H9 (cell line): ENCODE measurements around the gene KCNIP4. TPM values are rescaled to one million over a fixed set of nuclear protein-coding genes. Genes with fewer than 3 reads are reported as not detected.

Experiments used
- DNase-seq: peaks from one replicate; pipeline ENCODE4 v3.0.0-alpha.2; 2017
- H2AFZ ChIP-seq: one replicate; pipeline ENCODE4 v1.6.1; 2013; ENCODE audit warnings: mild to moderate bottlenecking, low read length, control low read depth, moderate library complexity
- H2AK5ac ChIP-seq: 2 replicates; pipeline ENCODE4 v1.6.1; 2013; ENCODE audit warnings: low read length, control low read depth, mixed read lengths; ENCODE audit not compliant: insufficient read length
- H2BK120ac ChIP-seq: one replicate; pipeline ENCODE4 v1.6.1; 2013; ENCODE audit warnings: low read depth, mild to moderate bottlenecking, low read length, control low read depth, inconsistent platforms; ENCODE audit not compliant: poor library complexity, severe bottlenecking
- H2BK12ac ChIP-seq: 2 replicates; pipeline ENCODE4 v1.6.1; 2013; ENCODE audit warnings: low read length, control low read depth, mixed read lengths, low read depth; ENCODE audit not compliant: insufficient read length
- H2BK15ac ChIP-seq: 2 replicates; pipeline ENCODE4 v1.6.1; 2013; ENCODE audit warnings: low read depth, low read length, control low read depth
- H2BK20ac ChIP-seq: one replicate; pipeline ENCODE4 v1.6.1; 2013; ENCODE audit warnings: low read depth, mild to moderate bottlenecking, low read length, control low read depth, inconsistent platforms; ENCODE audit not compliant: poor library complexity, severe bottlenecking
- H2BK5ac ChIP-seq: 2 replicates; pipeline ENCODE4 v1.6.1; 2013; ENCODE audit warnings: low read length, control low read depth, mixed read lengths; ENCODE audit not compliant: insufficient read length
- H3K14ac ChIP-seq: 2 replicates; pipeline ENCODE4 v1.6.1; 2013; ENCODE audit warnings: low read length, control low read depth; ENCODE audit not compliant: insufficient read depth
- H3K18ac ChIP-seq: 2 replicates; pipeline ENCODE4 v1.6.1; 2013; ENCODE audit warnings: low read depth, mild to moderate bottlenecking, mixed read lengths, low read length, control low read depth; ENCODE audit not compliant: insufficient read length
- H3K23ac ChIP-seq: 2 replicates; pipeline ENCODE4 v1.6.1; 2013; ENCODE audit warnings: low read length, control low read depth, mixed read lengths, low read depth; ENCODE audit not compliant: insufficient read length
- H3K23me2 ChIP-seq: 2 replicates; pipeline ENCODE4 v1.6.1; 2013; ENCODE audit warnings: low read depth, mild to moderate bottlenecking, mixed read lengths, low read length, control low read depth; ENCODE audit not compliant: insufficient read length, poor library complexity, severe bottlenecking
- H3K27ac ChIP-seq: 2 replicates; pipeline ENCODE4 v1.5.1; 2013; ENCODE audit warnings: low read length, control low read depth, mixed read lengths, low read depth; ENCODE audit not compliant: insufficient read length
- H3K27me3 ChIP-seq: 2 replicates; pipeline ENCODE4 v1.6.1; 2013; ENCODE audit warnings: low read length, control low read depth, inconsistent platforms; ENCODE audit not compliant: insufficient read depth
- H3K4ac ChIP-seq: 2 replicates; pipeline ENCODE4 v1.6.1; 2013; ENCODE audit warnings: low read depth, mild to moderate bottlenecking, control low read depth, inconsistent platforms, low read length, moderate library complexity
- H3K4me1 ChIP-seq: 2 replicates; pipeline ENCODE4 v1.6.1; 2013; ENCODE audit warnings: low read length, control low read depth, inconsistent platforms; ENCODE audit not compliant: insufficient read depth
- H3K4me2 ChIP-seq: 2 replicates; pipeline ENCODE4 v1.6.1; 2013; ENCODE audit warnings: low read length, control low read depth, mixed read lengths; ENCODE audit not compliant: insufficient read length, insufficient read depth
- H3K56ac ChIP-seq: 2 replicates; pipeline ENCODE4 v1.6.1; 2013; ENCODE audit warnings: low read depth, mild to moderate bottlenecking, mixed read lengths, low read length, control low read depth; ENCODE audit not compliant: insufficient read length
- H3K79me1 ChIP-seq: 2 replicates; pipeline ENCODE4 v1.6.1; 2013; ENCODE audit warnings: low read depth, mild to moderate bottlenecking, moderate library complexity, low read length, control low read depth, inconsistent platforms; ENCODE audit not compliant: insufficient read depth, poor library complexity, severe bottlenecking
- H3K79me2 ChIP-seq: 2 replicates; pipeline ENCODE4 v1.6.1; 2013; ENCODE audit warnings: low read length, control low read depth, inconsistent platforms; ENCODE audit not compliant: insufficient read depth
- H3K9ac ChIP-seq: 2 replicates; pipeline ENCODE4 v1.6.1; 2013; ENCODE audit warnings: low read length, control low read depth, mixed read lengths; ENCODE audit not compliant: insufficient read length; ENCODE audit errors: extremely low read depth
- H3K9me3 ChIP-seq: one replicate; pipeline ENCODE4 v1.6.1; 2013; ENCODE audit warnings: low read depth, low read length, inconsistent platforms; ENCODE audit not compliant: control insufficient read depth
- H3T11ph ChIP-seq: one replicate; pipeline ENCODE4 v1.6.1; 2013; ENCODE audit warnings: mild to moderate bottlenecking, low read length, control low read depth, inconsistent platforms
- H4K20me1 ChIP-seq: one replicate; pipeline ENCODE4 v1.6.1; 2013; ENCODE audit not compliant: control insufficient read depth, insufficient read length, insufficient read depth
- H4K5ac ChIP-seq: 2 replicates; pipeline ENCODE4 v1.6.1; 2013; ENCODE audit warnings: low read depth, mild to moderate bottlenecking, mixed read lengths, low read length, control low read depth; ENCODE audit not compliant: insufficient read length
- H4K8ac ChIP-seq: replicated peaks from 2 replicates; pipeline ENCODE4 v1.6.1; 2013; ENCODE audit warnings: low read length, control low read depth, mixed read lengths, low read depth; ENCODE audit not compliant: insufficient read length
- H4K91ac ChIP-seq: 2 replicates; pipeline ENCODE4 v1.6.1; 2013; ENCODE audit warnings: low read depth, mild to moderate bottlenecking, moderate library complexity, mixed read lengths, low read length, control low read depth; ENCODE audit not compliant: insufficient read length
- H3K27ac Mint-ChIP-seq, 3 experiments: 2 replicates in 2 of 3; 3 replicates in 1 of 3; pipeline ENCODE4 v1.8.0; 2020 to 2021; ENCODE audit warnings: mixed read lengths in 3 of 3, mild to moderate bottlenecking in 1 of 3, moderate library complexity in 1 of 3
- H3K27me3 Mint-ChIP-seq: 2 replicates; pipeline ENCODE4 v1.8.0; 2021; ENCODE audit warnings: low read depth, mild to moderate bottlenecking, moderate library complexity, mixed read lengths
- H3K36me3 Mint-ChIP-seq, 3 experiments: 2 replicates in 2 of 3; 3 replicates in 1 of 3; pipeline ENCODE4 v1.8.0; 2020 to 2021; ENCODE audit warnings: low read depth in 3 of 3, mixed read lengths in 3 of 3; ENCODE audit not compliant: insufficient read depth in 1 of 3
- H3K4me1 Mint-ChIP-seq, 2 experiments: 2 replicates each; pipeline ENCODE4 v1.8.0; 2020; ENCODE audit warnings: mixed read lengths in 2 of 2
- H3K4me3 Mint-ChIP-seq, 2 experiments: 2 replicates in 1 of 2; 3 replicates in 1 of 2; pipeline ENCODE4 v1.8.0; 2020 to 2021; ENCODE audit warnings: mild to moderate bottlenecking in 2 of 2, mixed read lengths in 2 of 2, moderate library complexity in 1 of 2
- H3K9me3 Mint-ChIP-seq, 2 experiments: 2 replicates in 1 of 2; 3 replicates in 1 of 2; pipeline ENCODE4 v1.8.0; 2020; ENCODE audit warnings: mild to moderate bottlenecking in 2 of 2, mixed read lengths in 2 of 2, moderate library complexity in 1 of 2
- WGBS: extraction: QIAGEN DNeasy Blood & Tissue Kit; methylation state at CpG from one replicate; pipeline ENCODE4 v1.1.7; 2013; ENCODE audit warnings: missing lambda C conversion rate, low lambda C conversion rate, mixed read lengths; ENCODE audit not compliant: insufficient read length; ENCODE audit errors: extremely low coverage; 5-methylcytosine and 5-hydroxymethylcytosine counted together
- total RNA-seq: library from RNA; stranded (reverse); gene quantifications from 2 replicates; pipeline ENCODE4 v1.2.1, GENCODE V29; 2021
- TF ChIP-seq, protein P1 (sequence below): fragments of 200-600 bp; sonication (generic); conservative IDR thresholded peaks from 3 replicates; pipeline ENCODE4 v1.8.0; 2021; ENCODE audit warnings: antibody characterized with exemption, mild to moderate bottlenecking

Gene KCNIP4
- total RNA-seq, 1 experiment from 2014 or later, result not detected

DNA sequence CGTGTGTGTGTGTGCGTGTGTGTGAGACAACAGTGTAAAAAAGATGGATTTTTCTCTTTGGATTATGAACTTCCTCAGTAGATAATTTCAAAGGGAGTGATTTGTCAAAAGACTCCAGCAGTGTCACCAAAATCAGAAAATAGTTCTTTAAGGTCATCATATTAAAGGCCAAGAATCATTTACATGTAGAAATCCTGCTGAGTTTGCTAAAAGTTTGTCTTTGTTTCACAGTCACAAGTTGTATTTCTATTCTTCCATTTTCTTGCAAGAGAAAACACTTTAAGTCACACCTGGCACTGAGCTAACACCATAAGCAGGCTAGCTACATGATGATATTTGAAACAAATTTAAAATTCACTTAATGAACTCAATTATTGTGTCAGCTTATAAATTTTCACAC lies 1025.6 kb downstream of the KCNIP4 start:
- Histone ChIP-seq H4K91ac (no peak overlapping the region), H2AK5ac (no peak overlapping the region), H2BK120ac (no peak overlapping the region), H2BK5ac (no peak overlapping the region), H2BK20ac (no peak overlapping the region), H4K8ac (no peak overlapping the region), H3K23me2 (no peaks in the 10 kb centered on the region), H2BK12ac (no peak overlapping the region), H4K20me1 (no peaks in the 10 kb centered on the region), H3K4me2 (no peak overlapping the region), H2BK15ac (no peak overlapping the region), H3K9me3 (no peaks in the 10 kb centered on the region), H2AFZ (no peak overlapping the region), H3K27me3 (no peaks in the 10 kb centered on the region), H3K23ac (no peak overlapping the region), H3K4ac (no peak overlapping the region), H3K79me2 (no peaks in the 10 kb centered on the region), H3K14ac (no peak overlapping the region), H3K56ac (no peak overlapping the region), H3K4me1 (no peaks in the 10 kb centered on the region), H3K9ac (no peak overlapping the region), H3K79me1 (no peaks in the 10 kb centered on the region), H3T11ph (no peak overlapping the region), H4K5ac (no peak overlapping the region), H3K27ac (no peak overlapping the region), H3K18ac (no peak overlapping the region)
- DNase-seq, result no peak
- no CpG with 5 or more reads among the region's 2 CpGs for WGBS
- Mint-ChIP-seq H3K27ac (no peak overlapping the region; a peak in 1 of 7 replicates), H3K4me3 (no peak overlapping the region), H3K27me3 (no peaks in the 10 kb centered on the region), H3K4me1 (peaks cover 5 to 9% of the 10 kb centered on the region in 2 experiments; a peak in 3 of 4 replicates), H3K9me3 (no peaks in the 10 kb centered on the region), H3K36me3 (no peaks in the 10 kb centered on the region)
- TF ChIP-seq, protein P1, sequence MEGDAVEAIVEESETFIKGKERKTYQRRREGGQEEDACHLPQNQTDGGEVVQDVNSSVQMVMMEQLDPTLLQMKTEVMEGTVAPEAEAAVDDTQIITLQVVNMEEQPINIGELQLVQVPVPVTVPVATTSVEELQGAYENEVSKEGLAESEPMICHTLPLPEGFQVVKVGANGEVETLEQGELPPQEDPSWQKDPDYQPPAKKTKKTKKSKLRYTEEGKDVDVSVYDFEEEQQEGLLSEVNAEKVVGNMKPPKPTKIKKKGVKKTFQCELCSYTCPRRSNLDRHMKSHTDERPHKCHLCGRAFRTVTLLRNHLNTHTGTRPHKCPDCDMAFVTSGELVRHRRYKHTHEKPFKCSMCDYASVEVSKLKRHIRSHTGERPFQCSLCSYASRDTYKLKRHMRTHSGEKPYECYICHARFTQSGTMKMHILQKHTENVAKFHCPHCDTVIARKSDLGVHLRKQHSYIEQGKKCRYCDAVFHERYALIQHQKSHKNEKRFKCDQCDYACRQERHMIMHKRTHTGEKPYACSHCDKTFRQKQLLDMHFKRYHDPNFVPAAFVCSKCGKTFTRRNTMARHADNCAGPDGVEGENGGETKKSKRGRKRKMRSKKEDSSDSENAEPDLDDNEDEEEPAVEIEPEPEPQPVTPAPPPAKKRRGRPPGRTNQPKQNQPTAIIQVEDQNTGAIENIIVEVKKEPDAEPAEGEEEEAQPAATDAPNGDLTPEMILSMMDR, result no peak
